Activated T-helper 2 cell treated with anti-CD3 and anti-CD28 coated beads, Interferon-gamma antibody, Interleukin-2, Interleukin-4, amounts not matched to agents 10 μg/mL and 5 μg/mL and 100 μg/mL, durations not matched to agents 14 hours and 24 hours and 36 hours (primary cell): ENCODE measurements around the gene MED12L. TPM values are rescaled to one million over a fixed set of nuclear protein-coding genes. Genes with fewer than 3 reads are reported as not detected.

Source experiments
- DNase-seq: peaks from one replicate; pipeline ENCODE4 v3.0.0; 2021; ENCODE audit warnings: low spot score
- H3K27ac Mint-ChIP-seq: one replicate; pipeline ENCODE4 v1.8.0; 2021; ENCODE audit warnings: mixed read lengths
- H3K27me3 Mint-ChIP-seq: one replicate; pipeline ENCODE4 v1.8.0; 2021; ENCODE audit warnings: low read depth, mixed read lengths
- H3K36me3 Mint-ChIP-seq: one replicate; pipeline ENCODE4 v1.8.0; 2021; ENCODE audit warnings: low read depth, mixed read lengths
- H3K4me1 Mint-ChIP-seq: one replicate; pipeline ENCODE4 v1.8.0; 2021; ENCODE audit warnings: low read depth, mixed read lengths
- H3K4me3 Mint-ChIP-seq: one replicate; pipeline ENCODE4 v1.8.0; 2021; ENCODE audit warnings: low read depth, mild to moderate bottlenecking, moderate library complexity, mixed read lengths
- H3K9me3 Mint-ChIP-seq: one replicate; pipeline ENCODE4 v1.8.0; 2021; ENCODE audit warnings: mixed read lengths
- intact Hi-C: fragments of 100-400 bp; cut with micrococcal nuclease; formaldehyde crosslinking; loops from one replicate; pipeline ENCODE4 v1.15.1; 2023
- total RNA-seq: library from RNA; stranded (reverse); gene quantifications from 2 replicates; pipeline ENCODE4 v1.2.3, GENCODE V29; 2022

MED12L gene
- total RNA-seq, 1 donor from 2014 or later = 8.7 TPM

DNA sequence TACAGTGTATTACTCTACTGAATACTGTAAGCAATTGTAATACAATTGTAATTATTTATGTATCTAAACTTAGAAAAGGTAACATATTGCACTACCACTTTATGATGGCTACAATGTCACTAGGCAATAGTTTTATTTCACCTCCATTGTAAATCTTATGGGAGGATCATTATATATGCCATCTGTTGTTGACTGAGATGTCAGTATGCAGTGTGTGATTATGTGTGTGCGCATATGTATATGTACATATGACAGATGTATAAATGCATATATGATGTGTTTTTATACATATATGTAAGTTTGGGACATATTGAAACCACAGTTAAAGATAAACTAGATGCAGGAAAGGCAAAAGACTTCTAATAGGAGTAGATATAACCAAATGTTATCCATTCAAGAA is 366.9 kb downstream of the MED12L start:
- no peak overlapping the region for H3K27ac Mint-ChIP-seq
- no peaks in the 10 kb centered on the region for H3K4me1 Mint-ChIP-seq
- intact Hi-C loops = no loop called here
- peaks cover 18% of the 10 kb centered on the region for H3K27me3 Mint-ChIP-seq
- no peak for DNase-seq
- no peak overlapping the region for H3K4me3 Mint-ChIP-seq
- no peaks in the 10 kb centered on the region for H3K36me3 Mint-ChIP-seq
- H3K9me3 Mint-ChIP-seq = no peaks in the 10 kb centered on the region

DNA sequence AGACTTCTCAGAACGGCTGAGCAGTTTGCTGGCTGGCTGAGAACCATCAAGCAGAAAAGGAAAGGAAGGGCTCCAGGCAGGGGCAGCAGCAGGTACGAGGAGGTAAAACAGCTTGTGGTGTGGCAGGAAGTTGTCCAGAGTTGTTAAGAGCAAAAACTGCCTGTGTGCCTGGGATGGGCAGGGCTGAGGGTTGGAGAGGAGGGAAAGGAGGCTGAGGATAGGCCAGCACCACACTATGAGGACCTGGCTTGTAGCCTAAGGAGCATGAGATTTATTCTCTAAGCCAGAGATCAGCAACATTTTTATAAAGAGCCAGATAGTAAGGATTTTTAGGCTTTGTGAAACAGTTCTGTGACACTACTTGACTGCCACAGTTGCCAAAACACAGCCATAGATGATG is 367.4 kb downstream of the MED12L start:
- H3K4me1 Mint-ChIP-seq = no peaks in the 10 kb centered on the region
- intact Hi-C loops = no loop called here
- no peak overlapping the region for H3K27ac Mint-ChIP-seq
- H3K4me3 Mint-ChIP-seq = no peak overlapping the region
- no peaks in the 10 kb centered on the region for H3K36me3 Mint-ChIP-seq
- H3K9me3 Mint-ChIP-seq = no peaks in the 10 kb centered on the region
- no peak for DNase-seq
- peaks cover 18% of the 10 kb centered on the region for H3K27me3 Mint-ChIP-seq

DNA sequence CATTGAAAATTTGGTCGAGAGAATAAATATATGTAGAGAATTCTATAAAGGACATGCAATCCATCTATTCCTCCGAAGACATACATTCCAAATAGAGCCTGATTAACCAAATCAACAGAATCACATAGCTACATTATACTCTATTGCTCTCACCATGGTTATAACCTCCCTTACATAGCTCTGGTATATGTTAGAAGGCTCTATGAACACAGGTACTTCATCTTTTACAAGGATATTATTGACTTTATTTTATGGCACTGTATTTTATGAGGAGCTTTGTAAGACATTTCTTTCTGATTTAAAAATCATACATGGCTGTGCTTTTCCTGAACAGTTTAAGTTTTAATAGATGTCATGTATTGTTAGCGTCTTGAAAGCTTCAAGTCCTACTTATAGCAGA is 370.6 kb downstream of the MED12L start:
- Mint-ChIP-seq H3K36me3 (no peaks in the 10 kb centered on the region), H3K27ac (no peak overlapping the region), H3K4me1 (peaks cover 2% of the 10 kb centered on the region), H3K9me3 (no peaks in the 10 kb centered on the region), H3K27me3 (peaks cover 33% of the 10 kb centered on the region), H3K4me3 (no peak overlapping the region)
- intact Hi-C loops = no loop called here
- no peak for DNase-seq

DNA sequence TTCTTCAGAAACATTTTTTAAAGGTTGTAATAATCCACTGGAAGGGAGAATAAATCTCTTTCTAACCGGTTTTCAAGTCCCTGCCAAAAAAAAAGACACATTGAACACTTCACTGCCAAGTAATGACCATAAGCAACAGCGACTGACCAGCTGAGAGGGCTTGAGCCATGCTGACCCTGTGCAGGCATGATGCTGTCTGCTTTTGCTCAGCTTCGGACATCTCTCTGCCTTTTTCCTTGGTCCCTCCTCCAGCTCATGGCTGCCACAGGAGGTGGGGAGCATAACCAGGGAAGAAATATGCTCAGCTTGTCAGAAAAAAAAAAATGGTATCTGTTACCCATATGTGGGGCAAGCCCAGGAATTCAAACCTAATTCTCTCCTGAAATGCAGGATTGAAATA is 373.9 kb downstream of the MED12L start:
- H3K27ac Mint-ChIP-seq = no peak overlapping the region
- H3K4me3 Mint-ChIP-seq = no peak overlapping the region
- H3K4me1 Mint-ChIP-seq = peaks cover 2% of the 10 kb centered on the region
- DNase-seq = no peak
- no peaks in the 10 kb centered on the region for H3K9me3 Mint-ChIP-seq
- H3K36me3 Mint-ChIP-seq = no peaks in the 10 kb centered on the region
- intact Hi-C loops = no loop called here
- peaks cover 44% of the 10 kb centered on the region for H3K27me3 Mint-ChIP-seq

DNA sequence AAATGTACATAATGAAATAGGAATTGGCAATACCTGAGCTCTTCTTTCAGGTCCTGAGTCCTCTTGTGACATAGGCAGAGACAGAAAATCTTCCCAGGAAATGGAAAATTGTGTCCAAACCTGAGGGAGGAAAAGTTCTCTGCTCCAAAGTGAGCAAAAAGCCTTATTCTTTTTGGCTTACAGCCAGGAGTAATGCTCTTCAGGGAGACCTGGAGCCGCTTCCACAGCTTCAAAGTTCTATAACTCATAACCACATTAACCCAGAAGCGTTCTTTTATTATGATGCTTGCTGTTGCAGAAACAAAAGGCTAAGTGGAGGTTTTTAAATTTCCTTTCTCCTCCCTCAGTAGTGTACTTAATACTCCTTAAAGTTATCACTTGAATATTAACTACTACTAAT is 374.8 kb downstream of the MED12L start:
- DNase-seq = no peak
- H3K4me3 Mint-ChIP-seq = no peak overlapping the region
- no peak overlapping the region for H3K27ac Mint-ChIP-seq
- peaks cover 2% of the 10 kb centered on the region for H3K4me1 Mint-ChIP-seq
- H3K27me3 Mint-ChIP-seq = peaks cover 47% of the 10 kb centered on the region
- H3K36me3 Mint-ChIP-seq = no peaks in the 10 kb centered on the region
- H3K9me3 Mint-ChIP-seq = no peaks in the 10 kb centered on the region
- intact Hi-C loops = no loop called here

DNA sequence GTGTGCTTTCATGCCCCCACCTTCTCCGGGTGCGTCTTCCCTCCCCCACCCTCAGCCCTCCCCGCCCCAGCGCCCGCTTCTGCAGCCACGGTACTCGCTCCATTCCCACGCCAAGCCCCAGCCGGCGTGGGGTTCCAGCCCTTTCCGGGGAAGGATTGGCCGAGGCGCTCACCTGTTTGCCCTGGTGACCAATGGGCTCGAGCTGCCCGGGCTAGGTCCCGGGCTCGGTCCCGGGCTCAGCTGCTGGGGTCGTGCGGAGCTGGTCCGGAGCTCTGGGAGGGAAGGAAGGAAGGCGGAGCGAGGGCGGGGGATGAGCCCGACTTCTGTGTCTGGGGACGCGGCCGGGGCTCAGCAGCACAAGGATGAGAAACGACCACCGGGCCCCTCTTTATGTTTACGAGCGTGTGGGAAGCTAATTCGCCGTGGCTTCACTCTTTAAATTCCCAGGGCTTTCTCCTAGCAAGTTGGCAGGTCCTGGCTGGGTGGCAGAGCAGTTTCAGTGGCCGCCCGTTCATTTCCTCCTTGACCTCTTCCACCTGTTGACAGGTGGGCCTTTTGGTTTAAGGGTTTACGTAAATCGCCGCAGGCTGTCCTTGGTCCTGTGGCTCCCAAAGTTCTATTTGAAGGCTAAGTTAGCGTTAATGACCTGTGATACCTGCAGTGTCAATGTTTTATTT is 375.4 kb downstream of the MED12L start, which contains the start of gene IGSF10:
IGSF10 (minus strand) TSS at position 288 of the 677 bp plus-strand sequence. CDS start 2,352 bp downstream, outside the sequence.
- H3K36me3 Mint-ChIP-seq = no peaks in the 10 kb centered on the region
- no peaks in the 10 kb centered on the region for H3K9me3 Mint-ChIP-seq
- peaks cover 42% of the 10 kb centered on the region for H3K27me3 Mint-ChIP-seq
- H3K4me1 Mint-ChIP-seq = peaks cover 2% of the 10 kb centered on the region
- DNase-seq = no peak
- no peak within 1 kb of the TSS for H3K4me3 Mint-ChIP-seq
- H3K27ac Mint-ChIP-seq = no peak within 1 kb of the TSS
- intact Hi-C loops = no loop called here

DNA sequence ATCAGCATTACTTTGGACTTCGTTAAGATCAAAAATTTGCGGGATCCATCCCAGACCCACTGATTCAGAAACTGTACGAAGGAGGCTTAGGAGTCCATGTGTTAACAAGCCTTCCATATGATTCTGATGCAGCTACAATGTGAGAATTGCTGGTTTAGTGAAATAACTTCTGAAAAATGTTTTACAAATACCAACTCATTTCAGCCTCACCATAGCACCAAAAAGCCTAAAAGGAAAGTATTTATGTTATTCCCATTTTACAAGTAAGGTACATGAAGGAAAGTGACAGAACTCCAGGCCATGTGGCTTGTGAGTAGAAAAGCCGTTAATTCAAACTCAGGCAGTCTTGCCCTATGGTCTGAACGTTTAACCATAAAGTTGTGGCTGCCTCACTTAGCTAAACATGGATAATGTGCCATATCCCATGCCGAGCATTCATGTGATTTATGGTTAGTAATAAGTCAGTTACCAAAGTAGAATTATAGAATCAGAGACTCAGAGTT is 376.9 kb downstream of the MED12L start:
- DNase-seq = no peak
- no peak overlapping the region for H3K27ac Mint-ChIP-seq
- peaks cover 2% of the 10 kb centered on the region for H3K4me1 Mint-ChIP-seq
- H3K27me3 Mint-ChIP-seq = peaks cover 33% of the 10 kb centered on the region
- no peaks in the 10 kb centered on the region for H3K36me3 Mint-ChIP-seq
- intact Hi-C loops = no loop called here
- no peaks in the 10 kb centered on the region for H3K9me3 Mint-ChIP-seq
- H3K4me3 Mint-ChIP-seq = no peak overlapping the region

DNA sequence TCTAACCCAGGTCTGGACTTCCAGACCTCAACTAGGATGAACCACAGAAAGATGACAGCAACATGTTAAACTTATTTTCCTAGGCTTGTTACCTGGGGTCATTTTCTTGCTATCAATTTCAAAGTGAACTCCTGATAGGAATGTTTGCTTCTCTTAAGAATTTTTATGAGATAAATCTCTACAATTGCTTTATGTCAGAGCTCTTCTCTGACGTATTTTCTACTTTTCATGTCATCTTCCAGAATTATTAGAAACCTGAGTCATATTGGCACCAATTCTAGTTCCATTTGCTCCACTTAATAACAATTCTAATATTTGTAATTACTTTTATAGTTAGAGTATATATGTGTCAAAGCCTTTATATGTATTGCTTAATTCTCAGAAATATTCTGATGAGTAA is 377.5 kb downstream of the MED12L start:
- Mint-ChIP-seq H3K27me3 (peaks cover 32% of the 10 kb centered on the region), H3K36me3 (no peaks in the 10 kb centered on the region), H3K4me3 (no peak overlapping the region), H3K4me1 (peaks cover 2% of the 10 kb centered on the region), H3K9me3 (no peaks in the 10 kb centered on the region), H3K27ac (no peak overlapping the region)
- intact Hi-C loops = no loop called here
- DNase-seq = no peak

DNA sequence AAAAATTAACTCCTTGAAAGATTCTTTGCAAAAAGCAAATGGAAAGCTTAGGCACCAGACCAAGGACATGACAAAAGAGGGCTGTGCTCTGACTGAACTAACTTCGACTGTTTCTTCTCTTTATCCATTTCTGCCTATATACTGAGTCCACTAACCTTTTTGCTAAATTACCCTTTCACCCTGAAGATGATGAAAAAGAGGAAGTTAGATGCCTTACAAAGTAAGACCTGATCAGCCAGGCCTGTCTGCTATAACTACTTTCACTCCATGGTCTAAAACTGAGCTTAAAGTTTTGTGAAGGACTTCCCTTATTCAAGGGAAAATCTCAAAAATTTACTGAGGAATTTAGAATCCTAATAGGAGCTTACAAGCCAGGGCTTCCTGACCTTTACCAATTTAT is 381.6 kb downstream of the MED12L start:
- H3K4me3 Mint-ChIP-seq = no peak overlapping the region
- intact Hi-C loops = loop anchor here (5.0 kb wide), 1 partner anchor 370 kb away; no protein-coding TSS in a partner anchor
- DNase-seq = no peak
- H3K9me3 Mint-ChIP-seq = no peaks in the 10 kb centered on the region
- peaks cover 9% of the 10 kb centered on the region for H3K27me3 Mint-ChIP-seq
- no peaks in the 10 kb centered on the region for H3K36me3 Mint-ChIP-seq
- H3K4me1 Mint-ChIP-seq = no peaks in the 10 kb centered on the region
- no peak overlapping the region for H3K27ac Mint-ChIP-seq

DNA sequence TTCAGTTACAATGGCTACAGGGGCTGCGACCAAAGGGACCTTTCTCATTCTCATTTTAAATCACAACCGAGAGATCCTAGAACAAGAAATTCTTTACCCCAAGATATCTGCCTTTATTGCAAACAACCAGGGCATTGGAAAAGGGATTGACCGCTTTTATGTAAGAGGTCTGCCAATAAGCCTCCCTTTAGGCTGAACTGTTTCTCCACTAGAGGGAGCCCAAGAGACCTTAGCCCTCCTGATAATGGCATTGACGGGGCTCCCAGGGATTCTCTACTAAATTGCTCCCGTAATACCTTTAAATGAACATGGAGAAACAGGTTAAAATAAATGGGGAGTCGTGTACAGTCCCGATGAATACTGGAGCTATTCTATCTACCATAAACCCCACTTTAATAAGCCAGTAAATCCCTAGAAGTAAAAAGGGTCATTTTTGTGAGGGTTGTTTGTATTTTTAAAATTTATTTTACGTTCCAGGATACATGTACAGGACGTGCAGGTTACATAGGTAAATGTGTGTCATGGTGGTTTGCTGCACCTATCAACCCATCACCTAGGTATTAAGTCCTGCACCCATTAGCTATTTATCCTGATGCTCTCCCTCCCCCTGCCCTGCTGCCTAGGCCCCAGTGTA is 382.9 kb downstream of the MED12L start:
- H3K4me1 Mint-ChIP-seq = no peaks in the 10 kb centered on the region
- H3K36me3 Mint-ChIP-seq = no peaks in the 10 kb centered on the region
- intact Hi-C loops = loop anchor here (2.0 to 5.0 kb wide), 2 partner anchors 369 to 450 kb away; no protein-coding TSS in a partner anchor
- H3K9me3 Mint-ChIP-seq = no peaks in the 10 kb centered on the region
- H3K27me3 Mint-ChIP-seq = peaks cover 7% of the 10 kb centered on the region
- DNase-seq = no peak
- H3K4me3 Mint-ChIP-seq = no peak overlapping the region
- H3K27ac Mint-ChIP-seq = no peak overlapping the region

DNA sequence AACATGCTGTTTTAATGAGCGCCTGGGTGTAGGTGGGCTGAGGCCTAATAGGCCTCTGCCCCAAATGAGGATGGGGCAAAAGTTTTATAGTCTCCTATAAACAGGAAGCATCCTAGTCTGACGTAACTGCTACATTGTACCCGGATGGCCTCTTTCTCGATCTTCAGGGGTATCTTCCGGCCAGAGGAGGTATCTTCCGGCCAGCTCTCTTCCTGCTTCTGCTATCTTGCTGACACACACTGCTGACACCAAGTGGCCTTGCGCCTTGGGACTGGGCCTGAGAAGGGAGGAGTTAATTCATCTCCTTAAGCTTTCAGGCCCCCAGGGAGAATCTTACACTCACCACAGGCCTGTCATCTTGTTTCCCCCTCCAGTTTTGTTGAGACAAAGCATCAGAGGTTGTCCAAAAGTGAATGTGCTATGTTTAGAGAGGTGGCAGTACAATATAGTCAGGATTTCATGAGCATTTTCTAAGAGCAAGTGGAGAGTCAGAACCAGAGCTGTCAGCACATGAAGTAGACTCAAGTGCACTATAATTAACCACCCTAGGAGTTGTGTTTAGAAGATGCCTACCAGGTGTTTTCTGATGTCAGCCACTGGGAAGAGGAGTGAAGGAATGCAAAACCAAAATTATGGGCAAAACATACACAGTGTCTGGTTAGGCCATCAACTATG is 391.0 kb downstream of the MED12L start:
- Mint-ChIP-seq H3K4me1 (no peaks in the 10 kb centered on the region), H3K9me3 (no peaks in the 10 kb centered on the region), H3K36me3 (no peaks in the 10 kb centered on the region), H3K27me3 (peaks cover 3% of the 10 kb centered on the region), H3K27ac (no peak overlapping the region), H3K4me3 (no peak overlapping the region)
- DNase-seq = no peak
- intact Hi-C loops = no loop called here

DNA sequence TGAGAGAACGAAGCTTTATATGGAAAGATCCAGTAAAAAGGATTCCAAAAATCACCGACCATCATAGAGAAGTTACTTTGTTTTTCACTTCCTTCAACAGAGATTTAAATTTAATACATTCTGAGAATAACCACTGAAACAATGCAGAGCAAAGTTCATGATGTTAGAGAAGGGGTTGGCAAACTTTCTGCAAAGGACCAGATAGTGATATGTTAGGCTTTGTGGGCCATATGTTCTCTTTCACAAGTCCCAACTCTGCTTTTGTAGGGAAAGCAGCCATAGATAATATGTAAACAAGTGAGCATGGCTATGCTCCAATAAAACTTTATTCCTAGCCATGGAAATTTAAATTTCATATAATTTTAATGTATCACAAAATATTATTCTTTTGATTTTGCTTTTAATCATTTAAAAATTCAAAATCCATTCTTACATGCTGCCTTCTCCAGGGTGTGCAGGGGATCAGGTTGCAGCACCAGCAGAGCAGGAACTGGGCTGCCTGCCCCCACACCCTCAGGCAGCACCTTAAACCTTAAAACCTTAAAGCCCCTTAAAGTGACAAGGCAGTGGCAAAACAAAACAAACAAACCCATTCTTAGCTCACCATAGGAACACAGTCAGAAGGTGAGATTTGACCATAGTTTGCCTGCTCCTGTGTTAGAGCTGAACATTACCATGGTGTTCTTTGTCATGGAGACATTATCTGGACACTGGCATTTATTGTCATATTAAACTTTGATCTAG is 392.3 kb downstream of the MED12L start:
- no peak overlapping the region for H3K4me3 Mint-ChIP-seq
- no peaks in the 10 kb centered on the region for H3K4me1 Mint-ChIP-seq
- H3K27ac Mint-ChIP-seq = no peak overlapping the region
- H3K9me3 Mint-ChIP-seq = peaks cover 10% of the 10 kb centered on the region
- no peaks in the 10 kb centered on the region for H3K36me3 Mint-ChIP-seq
- no peak for DNase-seq
- intact Hi-C loops = no loop called here
- peaks cover 3% of the 10 kb centered on the region for H3K27me3 Mint-ChIP-seq
